ENCODE measurements around the gene PLA2G4B. TPM values are rescaled to one million over a fixed set of nuclear protein-coding genes. Genes with fewer than 3 reads are reported as not detected.

PLA2G4B gene
- total RNA-seq, 4 donors from 2014 or later, result 1.1 to 5.3 (median 2.0) TPM; not detected in 1

- no peak for TF ChIP-seq CTCF (IDR thresholded peaks at IDR 0.05; ENCODE audit: low read depth)
These were observed 41.7 kb downstream of the PLA2G4B start for GRCh38 chr15:41880156-41880877.

- TF ChIP-seq CTCF (IDR thresholded peaks at IDR 0.05; ENCODE audit: low read depth), result no peak
These were observed 42.4 kb downstream of the PLA2G4B start for GRCh38 chr15:41881086-41881485.

GRCh38 chr15:41881550-41881919 is 42.9 kb downstream of the PLA2G4B start:
- no peak for TF ChIP-seq CTCF (IDR thresholded peaks at IDR 0.05; ENCODE audit: low read depth)

GRCh38 chr15:41881920-41882688 is 43.5 kb downstream of the PLA2G4B start:
- TF ChIP-seq CTCF (IDR thresholded peaks at IDR 0.05; ENCODE audit: low read depth), result no peak

GRCh38 chr15:41882689-41883483 is 44.2 kb downstream of the PLA2G4B start:
- no peak for TF ChIP-seq CTCF (IDR thresholded peaks at IDR 0.05; ENCODE audit: low read depth)

- no peak for TF ChIP-seq CTCF (IDR thresholded peaks at IDR 0.05; ENCODE audit: low read depth)
These were observed 44.8 kb downstream of the PLA2G4B start for GRCh38 chr15:41883484-41883825.

- TF ChIP-seq CTCF (IDR thresholded peaks at IDR 0.05; ENCODE audit: low read depth), result no peak
These were observed 45.8 kb downstream of the PLA2G4B start for GRCh38 chr15:41884458-41884857.

All from subcutaneous adipose tissue (tissue), 4 donors.